Subcutaneous adipose tissue (tissue), 4 donors: ENCODE measurements around the gene NAA15. TPM values are rescaled to one million over a fixed set of nuclear protein-coding genes. Genes with fewer than 3 reads are reported as not detected.

Experiments
- total RNA-seq, 4 donors: library from RNA; depleted of rRNA; stranded (reverse); fragments of >200 nt; gene quantifications; one replicate each; pipeline ENCODE4 v1.1.0, GENCODE V29; 2016
- TF ChIP-seq, protein P1 (sequence below): fragments of 450-650 bp; IDR thresholded peaks from one replicate; pipeline ENCODE4 v1.5.1; 2016; ENCODE audit warnings: low read depth, mild to moderate bottlenecking, control low read depth, antibody characterized with exemption, moderate library complexity

NAA15 gene
- total RNA-seq, 4 donors from 2014 or later: 17.1 to 63.8 (median 25.2) TPM

- TF ChIP-seq, protein P1, sequence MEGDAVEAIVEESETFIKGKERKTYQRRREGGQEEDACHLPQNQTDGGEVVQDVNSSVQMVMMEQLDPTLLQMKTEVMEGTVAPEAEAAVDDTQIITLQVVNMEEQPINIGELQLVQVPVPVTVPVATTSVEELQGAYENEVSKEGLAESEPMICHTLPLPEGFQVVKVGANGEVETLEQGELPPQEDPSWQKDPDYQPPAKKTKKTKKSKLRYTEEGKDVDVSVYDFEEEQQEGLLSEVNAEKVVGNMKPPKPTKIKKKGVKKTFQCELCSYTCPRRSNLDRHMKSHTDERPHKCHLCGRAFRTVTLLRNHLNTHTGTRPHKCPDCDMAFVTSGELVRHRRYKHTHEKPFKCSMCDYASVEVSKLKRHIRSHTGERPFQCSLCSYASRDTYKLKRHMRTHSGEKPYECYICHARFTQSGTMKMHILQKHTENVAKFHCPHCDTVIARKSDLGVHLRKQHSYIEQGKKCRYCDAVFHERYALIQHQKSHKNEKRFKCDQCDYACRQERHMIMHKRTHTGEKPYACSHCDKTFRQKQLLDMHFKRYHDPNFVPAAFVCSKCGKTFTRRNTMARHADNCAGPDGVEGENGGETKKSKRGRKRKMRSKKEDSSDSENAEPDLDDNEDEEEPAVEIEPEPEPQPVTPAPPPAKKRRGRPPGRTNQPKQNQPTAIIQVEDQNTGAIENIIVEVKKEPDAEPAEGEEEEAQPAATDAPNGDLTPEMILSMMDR: no peak
These were observed 142.4 kb downstream of the NAA15 start for GRCh38 chr4:139443661-139444060.

DNA sequence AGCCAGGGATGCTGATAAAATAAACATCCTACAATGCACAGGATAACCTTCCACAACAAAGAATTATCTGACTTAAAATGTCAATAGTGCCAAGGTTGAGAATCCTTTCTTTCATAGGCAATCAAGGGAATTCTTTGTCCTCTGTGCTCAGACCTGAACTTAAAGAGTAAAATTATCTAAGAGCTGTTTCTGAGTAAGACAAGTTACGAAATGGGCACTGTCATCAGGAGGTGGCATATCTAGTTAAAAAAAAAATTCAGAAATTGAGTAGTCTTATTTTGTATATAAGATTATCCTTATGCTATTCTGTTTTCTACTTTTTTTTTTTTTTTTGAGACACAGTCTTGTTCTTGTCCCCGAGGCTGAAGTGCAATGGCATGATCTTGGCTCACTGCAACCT lies 149.3 kb downstream of the NAA15 start:
- TF ChIP-seq, protein P1: no peak

GRCh38 chr4:139451997-139452396 lies 150.7 kb downstream of the NAA15 start:
- TF ChIP-seq, protein P1: no peak

DNA sequence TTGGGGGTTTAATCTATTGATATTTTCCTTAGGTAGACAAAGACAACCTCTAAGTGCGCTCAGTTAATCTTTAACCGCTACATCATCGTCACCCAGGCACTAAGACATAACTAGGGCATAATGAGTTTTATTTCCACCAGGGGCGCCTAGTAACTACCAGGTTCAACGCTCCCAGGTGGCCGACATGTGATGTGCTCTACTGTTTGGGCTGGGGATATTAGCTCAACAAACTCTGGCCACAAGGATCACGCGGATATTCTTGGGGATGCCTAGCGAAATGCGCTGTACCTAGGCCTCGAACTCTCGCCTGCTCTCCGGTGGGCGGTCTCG lies 151.7 kb downstream of the NAA15 start:
- TF ChIP-seq, protein P1: no peak

DNA sequence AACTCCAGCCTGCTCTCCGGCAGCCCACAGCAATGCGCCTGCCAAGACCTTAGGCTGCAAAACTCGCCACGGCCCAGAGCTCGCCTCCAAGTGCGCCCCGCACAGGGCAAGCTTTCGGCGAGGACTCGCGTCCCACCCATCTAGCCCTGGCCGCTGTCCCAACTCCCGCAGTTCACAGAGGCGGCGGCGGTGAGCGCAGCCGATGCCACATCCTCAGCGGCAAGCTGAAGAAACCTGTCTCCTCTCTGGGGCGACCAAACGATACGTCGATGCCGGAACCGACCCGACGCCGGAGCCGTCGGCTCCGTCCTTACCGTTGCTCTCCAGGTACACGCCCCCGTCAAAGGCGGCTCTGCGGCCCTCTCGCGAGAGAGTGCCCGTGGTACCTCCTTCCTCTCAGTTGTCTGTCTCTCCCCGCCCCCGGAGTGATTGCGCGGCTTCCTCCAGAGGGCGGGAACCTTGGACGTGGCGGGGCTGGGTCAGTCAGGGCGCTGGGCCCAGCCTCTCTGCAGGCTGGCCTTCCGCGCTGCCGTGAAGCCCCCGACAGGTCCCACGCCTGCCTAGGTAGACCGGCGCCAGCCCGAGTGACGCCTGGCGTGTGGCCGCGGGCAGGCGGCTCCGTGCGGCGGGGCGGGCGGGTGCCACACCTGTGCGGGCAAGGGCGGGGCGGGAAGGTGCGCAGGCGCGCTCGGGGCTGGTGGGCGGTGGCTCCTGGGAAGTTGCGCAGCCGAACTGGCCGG lies 152.2 kb downstream of the NAA15 start:
- TF ChIP-seq, protein P1: no peak

DNA sequence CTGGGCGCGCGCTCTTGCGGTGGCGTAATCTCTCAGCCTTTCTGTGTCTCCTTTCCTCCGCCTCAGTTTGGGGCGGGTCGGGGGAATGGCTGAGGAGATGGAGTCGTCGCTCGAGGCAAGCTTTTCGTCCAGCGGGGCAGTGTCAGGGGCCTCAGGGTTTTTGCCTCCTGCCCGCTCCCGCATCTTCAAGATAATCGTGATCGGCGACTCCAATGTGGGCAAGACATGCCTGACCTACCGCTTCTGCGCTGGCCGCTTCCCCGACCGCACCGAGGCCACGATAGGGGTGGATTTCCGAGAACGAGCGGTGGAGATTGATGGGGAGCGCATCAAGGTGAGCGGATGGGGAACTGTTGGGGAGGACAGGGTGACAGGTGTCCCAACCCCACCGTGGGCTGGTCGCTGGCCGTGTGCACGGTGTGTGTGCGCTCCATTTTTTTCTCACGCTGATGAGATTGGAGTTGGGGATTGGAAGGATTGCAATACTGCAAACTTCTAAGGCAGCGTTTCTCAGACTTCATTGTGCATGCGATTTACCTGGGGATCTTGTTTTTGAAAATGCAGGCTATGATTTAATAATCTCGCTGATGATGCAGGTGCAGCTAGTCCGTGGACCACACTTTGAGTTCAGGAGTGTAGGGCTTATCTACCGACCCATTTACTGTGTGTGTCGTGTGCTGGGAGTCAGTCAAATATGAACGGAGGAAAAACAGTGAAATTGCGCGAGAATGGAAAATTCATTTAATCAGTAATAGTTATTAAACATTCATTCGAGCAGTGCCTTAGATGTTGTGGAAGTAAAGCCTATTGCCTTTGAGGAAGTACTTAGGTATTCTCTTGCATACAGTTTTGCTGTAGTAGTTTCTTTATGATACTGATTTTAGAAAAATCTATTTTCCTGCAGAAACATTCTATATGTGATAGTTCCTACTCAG lies 153.1 kb downstream of the NAA15 start, which contains the start of gene RAB33B:
Gene RAB33B, plus strand, starts transcription at position 11 of the 935 bp plus-strand sequence. Its CDS starts 75 bp downstream, at position 86.
- TF ChIP-seq, protein P1: no peak

DNA sequence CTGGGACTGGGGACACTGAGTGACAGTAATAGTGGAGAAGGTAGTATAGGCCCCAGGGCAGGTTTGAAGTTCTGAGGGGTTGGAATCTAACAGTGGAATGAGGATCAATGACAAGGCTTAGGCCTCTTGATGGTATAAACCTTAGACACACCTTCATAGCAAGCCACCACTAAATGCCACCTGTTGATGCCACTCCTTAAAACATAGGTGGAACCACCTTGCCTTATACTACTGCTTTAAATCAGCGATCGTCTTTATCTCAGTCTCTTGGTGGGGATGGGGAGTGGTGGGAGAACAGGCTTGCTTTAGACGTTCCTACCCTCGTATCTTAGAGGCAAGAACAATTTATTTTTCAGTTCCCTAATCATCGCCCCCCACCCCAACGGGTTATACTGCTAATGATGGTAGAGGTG lies 153.8 kb downstream of the NAA15 start:
- TF ChIP-seq, protein P1: no peak
